PC-3 (cell line): ENCODE data around the gene ADAMTS16.

ENCODE experiments used
- EZH2 ChIP-seq: fragments of 300-600 bp; sonication (generic); IDR thresholded peaks from one replicate; pipeline ENCODE4 v1.6.1; 2017; ENCODE audit warnings: antibody characterized with exemption, mild to moderate bottlenecking, low read length; ENCODE audit not compliant: unreplicated experiment
- TF ChIP-seq, protein P1 (sequence below): fragments of 300-600 bp; sonication (generic); conservative IDR thresholded peaks from 2 replicates; pipeline ENCODE4 v1.5.1; 2017; ENCODE audit warnings: antibody characterized with exemption, low read depth, mild to moderate bottlenecking, low read length

DNA sequence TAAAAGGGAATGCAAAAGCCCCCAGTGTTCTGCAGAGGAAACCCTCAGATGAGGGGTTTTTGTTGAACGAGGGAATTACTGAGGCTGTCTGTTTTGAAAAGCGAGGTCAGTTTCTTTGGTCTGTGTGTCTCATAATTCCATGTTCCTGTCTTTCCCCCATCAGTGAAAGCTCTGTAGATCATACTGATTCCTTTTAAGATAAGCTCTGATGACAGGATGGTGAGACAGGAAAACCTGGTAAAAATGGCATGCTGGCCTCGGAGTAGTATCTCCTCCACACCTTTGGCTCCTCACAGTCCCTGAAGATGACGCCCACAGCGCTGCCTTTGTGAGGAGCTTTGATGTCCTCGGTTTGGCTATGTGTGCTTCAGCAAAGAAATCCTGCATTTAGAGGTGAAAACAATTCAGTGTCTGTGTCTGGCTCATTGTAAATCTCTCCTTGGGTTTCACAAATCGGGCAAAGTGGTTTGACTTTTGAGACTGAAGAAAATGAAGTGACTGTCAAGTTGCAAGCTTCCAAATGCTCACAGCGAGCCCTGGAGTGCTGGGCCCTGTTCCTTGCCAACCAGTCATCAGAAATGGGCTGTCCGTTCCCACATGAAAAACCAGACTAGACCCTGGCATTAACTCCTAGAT lies 157.4 kb downstream of the ADAMTS16 start:
- TF ChIP-seq, protein P1, sequence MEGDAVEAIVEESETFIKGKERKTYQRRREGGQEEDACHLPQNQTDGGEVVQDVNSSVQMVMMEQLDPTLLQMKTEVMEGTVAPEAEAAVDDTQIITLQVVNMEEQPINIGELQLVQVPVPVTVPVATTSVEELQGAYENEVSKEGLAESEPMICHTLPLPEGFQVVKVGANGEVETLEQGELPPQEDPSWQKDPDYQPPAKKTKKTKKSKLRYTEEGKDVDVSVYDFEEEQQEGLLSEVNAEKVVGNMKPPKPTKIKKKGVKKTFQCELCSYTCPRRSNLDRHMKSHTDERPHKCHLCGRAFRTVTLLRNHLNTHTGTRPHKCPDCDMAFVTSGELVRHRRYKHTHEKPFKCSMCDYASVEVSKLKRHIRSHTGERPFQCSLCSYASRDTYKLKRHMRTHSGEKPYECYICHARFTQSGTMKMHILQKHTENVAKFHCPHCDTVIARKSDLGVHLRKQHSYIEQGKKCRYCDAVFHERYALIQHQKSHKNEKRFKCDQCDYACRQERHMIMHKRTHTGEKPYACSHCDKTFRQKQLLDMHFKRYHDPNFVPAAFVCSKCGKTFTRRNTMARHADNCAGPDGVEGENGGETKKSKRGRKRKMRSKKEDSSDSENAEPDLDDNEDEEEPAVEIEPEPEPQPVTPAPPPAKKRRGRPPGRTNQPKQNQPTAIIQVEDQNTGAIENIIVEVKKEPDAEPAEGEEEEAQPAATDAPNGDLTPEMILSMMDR, result no peak
- TF ChIP-seq EZH2, result no peak
